HEK293 (cell line): ENCODE results near the gene BAK1.

ENCODE experiments used
- CTCF ChIA-PET: fragments of 350-600 bp; formaldehyde crosslinking; extraction: SDS; loops from one replicate; lab custom pipeline; 2021; ENCODE audit warnings: antibody characterized with exemption; lab: Yijun Ruan, JAX
- POLR2A ChIA-PET: fragments of 300-600 bp; formaldehyde crosslinking; extraction: SDS; loops from one replicate; lab custom pipeline; 2020; ENCODE audit warnings: antibody characterized with exemption, inconsistent platforms; lab: Yijun Ruan, JAX
- H3K27ac ChIP-seq: fragments of 200-500 bp; sonication (Bioruptor generic); 2 replicates; pipeline ENCODE4 v1.5.1; 2014; ENCODE audit warnings: low read depth, low read length, control low read depth, inconsistent platforms; ENCODE audit errors: extremely low read depth
- H3K36me3 ChIP-seq, 2 experiments: fragments of 200-500 bp in 1 of 2; sonication (Bioruptor generic) in 1 of 2; 1 replicate in 1 of 2; 2 replicates in 1 of 2; pipeline ENCODE4 v1.5.1; 2014 to 2017; ENCODE audit warnings: inconsistent platforms in 2 of 2, low read length in 2 of 2; ENCODE audit not compliant: control insufficient read depth in 2 of 2, insufficient read depth in 1 of 2
- H3K4me1 ChIP-seq: fragments of 200-500 bp; sonication (Bioruptor generic); 2 replicates; pipeline ENCODE4 v1.5.1; 2014; ENCODE audit warnings: mild to moderate bottlenecking, low read length, inconsistent platforms; ENCODE audit not compliant: control insufficient read depth, insufficient read depth
- H3K4me3 ChIP-seq: 2 replicates; pipeline ENCODE4 v1.5.1; 2011; ENCODE audit warnings: low read depth, mild to moderate bottlenecking, control low read depth, low read length, moderate library complexity
- H3K9me3 ChIP-seq: fragments of 200-500 bp; sonication (Bioruptor generic); 2 replicates; pipeline ENCODE4 v1.5.1; 2014; ENCODE audit warnings: low read depth, low read length, inconsistent platforms; ENCODE audit not compliant: control insufficient read depth, insufficient read depth
- RBAK ChIP-seq: fragments of 450-650 bp; formaldehyde crosslinking; IDR thresholded peaks from 2 replicates; pipeline ENCODE4 v1.5.1; 2016; ENCODE audit warnings: missing biosample characterization, missing genetic modification characterization
- ZNF211 ChIP-seq: fragments of 450-650 bp; formaldehyde crosslinking; IDR thresholded peaks from 2 replicates; pipeline ENCODE4 v1.5.1; 2016; ENCODE audit warnings: low read depth, missing biosample characterization, missing genetic modification characterization
- ZNF239 ChIP-seq: fragments of 450-650 bp; formaldehyde crosslinking; IDR thresholded peaks from 2 replicates; pipeline ENCODE4 v1.5.1; 2016; ENCODE audit warnings: missing biosample characterization, missing genetic modification characterization
- ZNF335 ChIP-seq: fragments of 450-650 bp; formaldehyde crosslinking; conservative IDR thresholded peaks from 2 replicates; pipeline ENCODE4 v1.5.1; 2016; ENCODE audit warnings: missing biosample characterization, missing genetic modification characterization
- ZNF629 ChIP-seq: fragments of 450-650 bp; formaldehyde crosslinking; IDR thresholded peaks from 2 replicates; pipeline ENCODE4 v1.5.1; 2017; ENCODE audit warnings: missing biosample characterization, missing genetic modification characterization
- ZNF664 ChIP-seq: fragments of 450-650 bp; formaldehyde crosslinking; IDR thresholded peaks from 2 replicates; pipeline ENCODE4 v1.5.1; 2016; ENCODE audit warnings: missing biosample characterization, missing genetic modification characterization
- TF ChIP-seq, protein P1 (sequence below): fragments of 450-650 bp; formaldehyde crosslinking; conservative IDR thresholded peaks from 2 replicates; pipeline ENCODE4 v1.5.1; 2016; ENCODE audit warnings: low read depth, missing biosample characterization, missing genetic modification characterization
- TF ChIP-seq, protein P2 (sequence below): fragments of 450-650 bp; formaldehyde crosslinking; IDR thresholded peaks from 2 replicates; pipeline ENCODE4 v1.5.1; 2016; ENCODE audit warnings: missing biosample characterization, missing genetic modification characterization
- TF ChIP-seq, protein P3 (sequence below): fragments of 450-650 bp; formaldehyde crosslinking; IDR thresholded peaks from 2 replicates; pipeline ENCODE4 v1.5.1; 2016; ENCODE audit warnings: missing biosample characterization, missing genetic modification characterization

BAK1 gene

GRCh38 chr6:33584700-33585402 lies 4.8 kb upstream of the BAK1 start:
- H3K27ac ChIP-seq: no peak overlapping the region; the same call in 1 of the 2 replicates
- TF ChIP-seq ZNF664 (tag by site-specific recombination) (no peak), ZNF239 (tag by site-specific recombination) (no peak)
- TF ChIP-seq, protein P1, sequence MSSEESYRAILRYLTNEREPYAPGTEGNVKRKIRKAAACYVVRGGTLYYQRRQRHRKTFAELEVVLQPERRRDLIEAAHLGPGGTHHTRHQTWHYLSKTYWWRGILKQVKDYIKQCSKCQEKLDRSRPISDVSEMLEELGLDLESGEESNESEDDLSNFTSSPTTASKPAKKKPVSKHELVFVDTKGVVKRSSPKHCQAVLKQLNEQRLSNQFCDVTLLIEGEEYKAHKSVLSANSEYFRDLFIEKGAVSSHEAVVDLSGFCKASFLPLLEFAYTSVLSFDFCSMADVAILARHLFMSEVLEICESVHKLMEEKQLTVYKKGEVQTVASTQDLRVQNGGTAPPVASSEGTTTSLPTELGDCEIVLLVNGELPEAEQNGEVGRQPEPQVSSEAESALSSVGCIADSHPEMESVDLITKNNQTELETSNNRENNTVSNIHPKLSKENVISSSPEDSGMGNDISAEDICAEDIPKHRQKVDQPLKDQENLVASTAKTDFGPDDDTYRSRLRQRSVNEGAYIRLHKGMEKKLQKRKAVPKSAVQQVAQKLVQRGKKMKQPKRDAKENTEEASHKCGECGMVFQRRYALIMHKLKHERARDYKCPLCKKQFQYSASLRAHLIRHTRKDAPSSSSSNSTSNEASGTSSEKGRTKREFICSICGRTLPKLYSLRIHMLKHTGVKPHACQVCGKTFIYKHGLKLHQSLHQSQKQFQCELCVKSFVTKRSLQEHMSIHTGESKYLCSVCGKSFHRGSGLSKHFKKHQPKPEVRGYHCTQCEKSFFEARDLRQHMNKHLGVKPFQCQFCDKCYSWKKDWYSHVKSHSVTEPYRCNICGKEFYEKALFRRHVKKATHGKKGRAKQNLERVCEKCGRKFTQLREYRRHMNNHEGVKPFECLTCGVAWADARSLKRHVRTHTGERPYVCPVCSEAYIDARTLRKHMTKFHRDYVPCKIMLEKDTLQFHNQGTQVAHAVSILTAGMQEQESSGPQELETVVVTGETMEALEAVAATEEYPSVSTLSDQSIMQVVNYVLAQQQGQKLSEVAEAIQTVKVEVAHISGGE (tag by site-specific recombination): no peak
- no peaks in the 10 kb centered on the region for H3K36me3 ChIP-seq
- H3K4me3 ChIP-seq: no peak overlapping the region
- no peaks in the 10 kb centered on the region; the same call in 1 of the 2 replicates for H3K4me1 ChIP-seq
- ChIA-PET CTCF (interaction anchor here (0.6 to 4.8 kb wide), 38 partner anchors 8 to 569 kb away, joined by 3 to 93 read pairs (median 4); partner anchors contain the start of gene UQCC2), POLR2A (no interaction called here)
- H3K9me3 ChIP-seq: no peaks in the 10 kb centered on the region

- H3K4me3 ChIP-seq: no peak overlapping the region
- no peaks in the 10 kb centered on the region; the same call in 1 of the 2 replicates for H3K4me1 ChIP-seq
- POLR2A ChIA-PET: no interaction called here
- CTCF ChIA-PET: interaction anchor here (0.7 to 4.7 kb wide), 7 partner anchors 117 to 587 kb away, joined by 3 to 32 read pairs (median 4); no protein-coding TSS in a partner anchor
- no peaks in the 10 kb centered on the region for H3K9me3 ChIP-seq
- no peak overlapping the region for H3K27ac ChIP-seq
- TF ChIP-seq ZNF629 (tag by site-specific recombination) (no peak), RBAK (tag by site-specific recombination) (no peak), ZNF335 (tag by site-specific recombination) (0 out of 2 replicates have a peak, but pooled peaks have one; percentile 22)
- TF ChIP-seq, protein P2, sequence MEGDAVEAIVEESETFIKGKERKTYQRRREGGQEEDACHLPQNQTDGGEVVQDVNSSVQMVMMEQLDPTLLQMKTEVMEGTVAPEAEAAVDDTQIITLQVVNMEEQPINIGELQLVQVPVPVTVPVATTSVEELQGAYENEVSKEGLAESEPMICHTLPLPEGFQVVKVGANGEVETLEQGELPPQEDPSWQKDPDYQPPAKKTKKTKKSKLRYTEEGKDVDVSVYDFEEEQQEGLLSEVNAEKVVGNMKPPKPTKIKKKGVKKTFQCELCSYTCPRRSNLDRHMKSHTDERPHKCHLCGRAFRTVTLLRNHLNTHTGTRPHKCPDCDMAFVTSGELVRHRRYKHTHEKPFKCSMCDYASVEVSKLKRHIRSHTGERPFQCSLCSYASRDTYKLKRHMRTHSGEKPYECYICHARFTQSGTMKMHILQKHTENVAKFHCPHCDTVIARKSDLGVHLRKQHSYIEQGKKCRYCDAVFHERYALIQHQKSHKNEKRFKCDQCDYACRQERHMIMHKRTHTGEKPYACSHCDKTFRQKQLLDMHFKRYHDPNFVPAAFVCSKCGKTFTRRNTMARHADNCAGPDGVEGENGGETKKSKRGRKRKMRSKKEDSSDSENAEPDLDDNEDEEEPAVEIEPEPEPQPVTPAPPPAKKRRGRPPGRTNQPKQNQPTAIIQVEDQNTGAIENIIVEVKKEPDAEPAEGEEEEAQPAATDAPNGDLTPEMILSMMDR (tag by site-specific recombination): peak; percentile 42; the same call in 1 of the 2 replicates
- H3K36me3 ChIP-seq: no peaks in the 10 kb centered on the region
Observed at GRCh38 chr6:33583591-33584155, 3.6 kb upstream of the BAK1 start.

DNA sequence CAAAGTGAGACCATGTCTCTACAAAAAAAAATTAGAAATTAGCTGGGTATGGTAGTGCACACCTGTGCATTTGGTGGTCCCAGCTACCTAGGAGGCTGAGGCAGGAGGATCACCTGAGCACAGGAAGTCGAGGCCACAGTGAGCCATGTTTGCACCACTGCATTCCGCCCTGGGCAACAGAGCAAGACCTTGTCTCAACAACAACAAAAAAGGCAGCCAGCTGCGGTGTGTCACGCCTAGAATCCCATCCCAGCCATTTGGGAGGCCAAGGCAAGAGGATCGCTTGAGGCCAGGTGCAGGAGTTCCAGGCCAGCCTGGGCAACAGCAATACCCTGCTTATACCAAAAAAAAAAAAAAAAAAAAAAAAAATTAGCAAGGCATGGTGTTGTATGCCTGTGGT lies 1.1 kb upstream of the BAK1 start:
- POLR2A ChIA-PET: interaction anchor here (0.6 to 2.9 kb wide), 4 partner anchors 10 to 131 kb away, joined by 5 to 14 read pairs (median 7); partner anchors contain the start of gene UQCC2

More for the DNA sequence above, 1.1 kb upstream of the BAK1 start:
- no peaks in the 10 kb centered on the region; the same call in 1 of the 2 replicates for H3K4me1 ChIP-seq
- H3K4me3 ChIP-seq: no peak overlapping the region
- CTCF ChIA-PET: interaction anchor here (0.6 to 3.1 kb wide), 7 partner anchors 9 to 535 kb away, joined by 3 to 16 read pairs (median 3); partner anchors contain the start of genes CUTA and IP6K3
- H3K36me3 ChIP-seq: peaks cover 8 to 21% of the 10 kb centered on the region in 2 experiments; a peak in 2 of 3 replicates
- H3K27ac ChIP-seq: no peak overlapping the region
- H3K9me3 ChIP-seq: no peaks in the 10 kb centered on the region
- TF ChIP-seq, protein P3, sequence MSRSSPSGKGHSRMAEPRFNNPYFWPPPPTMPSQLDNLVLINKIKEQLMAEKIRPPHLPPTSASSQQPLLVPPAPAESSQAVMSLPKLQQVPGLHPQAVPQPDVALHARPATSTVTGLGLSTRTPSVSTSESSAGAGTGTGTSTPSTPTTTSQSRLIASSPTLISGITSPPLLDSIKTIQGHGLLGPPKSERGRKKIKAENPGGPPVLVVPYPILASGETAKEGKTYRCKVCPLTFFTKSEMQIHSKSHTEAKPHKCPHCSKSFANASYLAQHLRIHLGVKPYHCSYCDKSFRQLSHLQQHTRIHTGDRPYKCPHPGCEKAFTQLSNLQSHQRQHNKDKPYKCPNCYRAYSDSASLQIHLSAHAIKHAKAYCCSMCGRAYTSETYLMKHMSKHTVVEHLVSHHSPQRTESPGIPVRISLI (tag by site-specific recombination): 0 out of 2 replicates have a peak, but pooled peaks have one; percentile 24
- TF ChIP-seq ZNF211 (tag by site-specific recombination): no peak
